NK-92 (cell line): ENCODE measurements around the gene CLDN22.
"Not testable (repeated sequence)": the region's sequence is repeated elsewhere in the genome, so short reads cannot be mapped to it uniquely, and the experiment has no call there.

Source experiments
- DNase-seq: peaks from one replicate; lab custom pipeline; 2025; ENCODE audit not compliant: unreplicated experiment; lab: John Stamatoyannopoulos, UW

The CLDN22 gene

GRCh38 chr4:183347566-183347965, 27.5 kb upstream of the CLDN22 start:
- DNase-seq, result no peak

- no peak for DNase-seq
These were observed 27.1 kb upstream of the CLDN22 start for GRCh38 chr4:183347146-183347545.

DNA sequence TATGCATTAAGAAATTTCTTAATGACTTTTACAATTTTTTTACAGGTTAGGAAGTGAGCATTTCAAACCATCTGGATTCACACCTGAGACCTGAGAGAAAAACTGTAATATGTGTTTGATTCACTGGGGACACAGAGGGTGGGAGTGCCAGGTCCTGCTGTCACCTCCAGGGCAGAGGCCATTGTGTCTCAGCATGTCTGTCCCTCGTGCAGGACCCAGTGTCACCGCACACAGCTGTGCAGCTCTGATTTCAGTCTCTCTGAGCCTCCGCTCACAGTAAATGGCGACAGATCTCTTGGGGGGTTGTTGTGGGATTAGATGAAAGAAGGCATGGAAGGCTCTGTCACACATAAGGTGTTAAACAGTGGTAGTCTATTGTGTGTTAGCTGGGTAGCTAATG, 25.2 kb upstream of the CLDN22 start:
- no peak for DNase-seq

GRCh38 chr4:183344523-183345255, 24.6 kb upstream of the CLDN22 start:
- no peak for DNase-seq

DNA sequence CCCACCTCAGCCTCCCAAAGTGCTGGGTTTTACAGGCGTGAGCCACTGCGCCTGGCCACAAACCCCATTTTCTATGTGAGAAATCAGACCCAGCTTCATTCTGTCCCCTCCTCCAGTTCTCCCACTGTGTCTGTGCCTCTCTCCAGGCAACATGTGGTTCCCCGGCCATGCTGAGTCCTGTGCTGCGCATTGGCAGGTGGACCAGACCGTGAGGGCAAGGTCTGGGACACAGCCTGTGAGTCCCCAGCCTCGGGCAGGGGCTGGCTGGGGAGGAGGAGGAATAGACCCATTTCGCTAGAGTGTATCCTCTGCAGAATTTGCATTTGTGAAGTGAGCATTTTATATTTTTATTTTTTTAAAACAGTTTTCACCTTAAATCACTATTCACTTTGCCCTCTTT, 23.7 kb upstream of the CLDN22 start:
- no peak for DNase-seq

- DNase-seq, result no peak
These were observed 22.8 kb upstream of the CLDN22 start for GRCh38 chr4:183342541-183343533.

GRCh38 chr4:183337833-183338232, 17.8 kb upstream of the CLDN22 start:
- no peak for DNase-seq

- no peak for DNase-seq
These were observed 17.3 kb upstream of the CLDN22 start for GRCh38 chr4:183337349-183337748.

GRCh38 chr4:183335369-183335940, 15.4 kb upstream of the CLDN22 start:
- no peak for DNase-seq

DNA sequence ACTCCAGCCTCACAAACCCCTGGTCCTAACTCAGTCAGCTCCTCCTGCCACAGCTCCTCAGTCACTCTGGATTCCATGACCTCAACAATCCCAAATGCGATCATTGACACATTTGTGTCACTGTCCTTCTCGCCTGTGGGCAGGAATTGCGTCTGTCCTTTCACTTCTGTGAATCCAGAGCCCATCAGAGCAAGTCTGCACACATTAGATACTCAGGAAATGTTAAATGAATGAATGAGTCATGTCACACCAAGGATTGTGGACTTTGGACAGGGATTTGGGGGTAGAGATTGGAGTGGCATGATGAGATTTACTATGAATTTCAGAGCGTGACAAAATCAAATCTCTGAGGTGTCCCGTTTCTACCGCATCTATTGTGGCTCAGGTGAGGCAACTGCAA, 13.9 kb upstream of the CLDN22 start:
- no peak for DNase-seq

GRCh38 chr4:183333202-183333601, 13.1 kb upstream of the CLDN22 start:
- no peak for DNase-seq

DNA sequence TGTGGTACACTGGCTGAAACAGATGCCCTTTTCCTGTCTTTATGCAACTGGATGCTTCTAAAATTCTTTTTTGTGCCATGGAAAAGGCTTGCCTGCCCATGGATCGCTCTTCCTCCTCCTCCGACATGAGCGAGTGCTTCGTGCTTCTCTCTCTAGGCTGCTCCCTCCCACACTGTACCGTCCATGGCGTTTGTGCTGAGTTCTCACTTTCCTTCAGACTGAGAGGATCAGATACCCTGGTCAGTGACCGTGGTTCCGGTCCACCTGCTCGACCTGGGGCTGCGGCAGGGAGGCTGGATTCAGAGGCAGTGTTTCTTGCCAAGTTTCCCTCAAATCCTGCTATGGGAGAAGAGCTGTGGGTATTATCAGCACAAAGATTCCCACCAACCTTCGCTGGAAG, 12.4 kb upstream of the CLDN22 start:
- DNase-seq, result no peak

DNA sequence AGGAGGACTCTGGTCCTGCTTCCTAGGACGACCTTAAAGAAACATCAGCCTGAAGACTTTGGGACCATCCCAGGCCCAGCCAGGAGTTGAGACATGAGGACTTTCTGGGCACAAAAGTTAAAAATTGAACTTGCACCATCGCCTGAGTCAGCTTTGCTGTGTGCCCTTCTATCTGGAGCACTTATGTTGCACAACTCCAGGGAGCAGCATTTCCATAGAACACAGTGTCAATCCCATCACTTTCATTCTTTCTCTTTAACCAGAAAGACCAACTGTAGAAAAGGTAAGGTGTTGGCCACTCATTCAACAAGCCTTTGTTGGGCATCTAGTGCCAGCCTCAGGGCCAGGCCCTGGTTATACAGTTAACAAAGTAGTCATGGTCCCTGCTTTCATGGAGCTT, 10.8 kb upstream of the CLDN22 start:
- DNase-seq, result no peak

DNA sequence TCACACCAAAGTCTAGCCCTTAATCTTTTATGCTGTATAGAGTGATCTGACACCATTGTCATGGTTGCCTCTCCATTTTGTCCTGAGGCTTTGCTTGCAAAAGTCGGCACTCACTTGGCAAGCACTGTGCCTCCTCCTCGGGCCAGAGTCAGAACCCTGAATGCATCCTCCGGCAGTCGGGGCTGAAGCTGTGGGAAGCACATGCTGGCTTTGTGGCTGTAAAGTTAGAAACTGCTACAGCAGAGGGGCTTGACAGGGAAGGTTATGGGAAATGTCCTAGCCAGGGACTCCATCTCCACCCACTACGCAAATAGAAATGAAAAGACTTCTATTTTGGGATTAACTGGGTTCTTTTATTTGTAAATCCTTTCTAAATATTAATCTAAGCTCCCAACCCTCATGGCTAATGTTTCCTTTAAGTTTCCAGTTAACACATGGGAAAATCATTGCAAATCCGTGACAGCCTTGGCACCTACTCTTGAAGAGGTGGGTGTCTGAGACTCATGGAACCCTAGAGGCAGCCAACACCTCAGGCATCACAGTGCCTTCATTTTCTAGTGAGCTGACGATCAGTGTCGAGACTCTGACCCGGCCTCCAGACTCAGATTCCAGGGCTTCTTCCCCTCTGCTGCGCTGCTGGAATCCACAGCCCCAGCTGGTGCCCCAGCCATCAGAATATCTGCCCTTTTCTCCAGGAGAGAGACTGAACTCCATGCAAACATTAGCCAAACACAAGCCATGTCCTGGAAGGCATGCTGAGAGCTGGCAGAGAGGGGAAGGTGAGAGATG, 10.1 kb upstream of the CLDN22 start:
- DNase-seq, result no peak

DNA sequence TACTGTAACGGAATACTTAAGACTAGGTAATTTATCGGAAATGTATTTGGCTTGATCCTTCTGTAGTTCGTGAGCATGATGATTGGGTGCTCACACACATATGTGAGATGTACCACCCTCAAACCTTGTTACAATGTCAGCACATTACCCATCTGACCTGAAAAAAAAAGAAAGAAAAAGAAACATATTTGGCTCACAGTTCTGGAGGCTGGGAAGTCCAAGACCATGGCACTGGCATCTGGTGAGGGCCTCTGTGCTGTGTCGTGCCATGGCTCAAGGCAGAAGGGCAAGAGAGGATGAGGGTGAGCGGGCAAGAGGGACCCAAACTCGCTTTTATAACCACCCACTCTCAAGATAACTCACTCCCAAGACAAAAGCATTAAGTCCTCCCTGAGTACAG, 9.2 kb upstream of the CLDN22 start:
- no peak for DNase-seq

DNA sequence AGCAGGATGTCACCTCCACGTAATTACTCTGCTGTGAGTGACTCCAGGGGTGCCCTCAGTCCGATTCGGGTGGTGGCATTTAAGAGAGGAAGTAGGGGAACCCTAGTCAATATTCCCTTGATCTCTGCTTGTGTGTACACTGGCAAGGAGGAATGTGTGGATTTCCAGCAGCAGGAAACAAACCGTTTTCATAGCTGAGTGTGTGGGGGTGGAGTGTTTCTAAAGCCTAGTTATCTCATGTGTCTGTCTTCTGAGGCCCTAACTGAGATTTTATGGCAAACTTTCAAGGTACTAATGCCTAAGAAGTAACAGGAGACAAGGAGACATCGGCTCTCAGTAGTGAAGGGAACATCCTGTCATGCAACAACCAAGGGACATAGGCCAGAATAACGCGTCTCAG, 8.8 kb upstream of the CLDN22 start:
- DNase-seq, result no peak

- no peak for DNase-seq
These were observed 7.8 kb upstream of the CLDN22 start for GRCh38 chr4:183327827-183328226.

GRCh38 chr4:183326853-183327252, 6.8 kb upstream of the CLDN22 start:
- DNase-seq, result no peak

- not testable (repeated sequence) for DNase-seq
These were observed 6.3 kb upstream of the CLDN22 start for GRCh38 chr4:183326387-183326786.

GRCh38 chr4:183324619-183325018, 4.5 kb upstream of the CLDN22 start:
- no peak for DNase-seq

DNA sequence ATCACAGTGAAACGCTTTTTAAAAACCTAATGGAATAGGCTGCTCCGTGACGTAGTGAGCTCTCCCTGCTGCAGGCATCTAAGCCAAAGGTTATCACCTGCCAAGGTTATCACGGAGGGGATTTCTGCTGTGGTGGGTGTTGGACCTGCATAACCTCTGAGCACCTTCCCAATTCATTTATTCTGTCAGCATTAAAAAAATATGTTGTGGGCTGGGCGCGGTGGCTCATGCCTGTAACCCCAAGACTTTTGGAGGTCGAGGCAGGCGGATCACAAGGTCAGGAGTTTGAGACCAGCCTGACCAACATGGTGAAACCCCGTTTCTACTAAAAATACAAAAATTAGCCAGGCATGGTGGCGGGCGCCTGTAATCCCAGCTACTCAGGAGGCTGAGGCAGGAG, 4.0 kb upstream of the CLDN22 start:
- not testable (repeated sequence) for DNase-seq
